PC-9 (cell line): Measurements from ENCODE around the gene DES. TPM values are rescaled to one million over a fixed set of nuclear protein-coding genes. Genes with fewer than 3 reads are reported as not detected.

Experiments
- BruUV-seq: library from RNA; stranded (reverse); fragments of 400-500 nt; replicated peaks from 2 replicates; lab custom pipeline; 2021; lab: Mats Ljungman, UMichigan
- CTCF ChIA-PET: fragments of 300-600 bp; sonication (Branson Sonifier 250); formaldehyde crosslinking; loops from one replicate; lab custom pipeline; 2022; ENCODE audit warnings: antibody characterized with exemption; lab: Charles Lee
- POLR2A ChIA-PET: fragments of 300-600 bp; sonication (Branson Sonifier 250); formaldehyde crosslinking; loops from one replicate; lab custom pipeline; 2022; ENCODE audit warnings: antibody characterized with exemption; ENCODE audit not compliant: unreplicated experiment; lab: Charles Lee
- DNase-seq, 2 experiments: peaks; one replicate each; pipeline versions ENCODE4 v3.0.0 to v3.0.0-alpha.2; 2015 to 2022; ENCODE audit warnings: mixed read lengths in 1 of 2
- H2AFZ ChIP-seq: fragments of 200-600 bp; sonication (generic); 2 replicates; pipeline ENCODE4 v1.8.1; 2017; ENCODE audit warnings: antibody characterized with exemption
- H3F3A ChIP-seq: fragments of 200-600 bp; sonication (generic); 2 replicates; pipeline ENCODE4 v1.8.1; 2017; ENCODE audit warnings: antibody characterized with exemption, mild to moderate bottlenecking, low read depth; ENCODE audit not compliant: insufficient read depth
- H3K27ac ChIP-seq: fragments of 200-600 bp; sonication (generic); 2 replicates; pipeline ENCODE4 v1.6.1; 2016; ENCODE audit warnings: mixed run types
- H3K27me3 ChIP-seq: fragments of 200-600 bp; sonication (generic); 2 replicates; pipeline ENCODE4 v1.6.1; 2016; ENCODE audit warnings: low read depth, mixed run types; ENCODE audit not compliant: insufficient read depth
- H3K36me3 ChIP-seq: fragments of 200-600 bp; sonication (generic); 2 replicates; pipeline ENCODE4 v1.6.1; 2016; ENCODE audit warnings: low read depth, mixed run types
- H3K4me1 ChIP-seq: fragments of 200-600 bp; sonication (generic); replicated peaks from 2 replicates; pipeline ENCODE4 v1.6.1; 2016; ENCODE audit warnings: mixed run types; ENCODE audit not compliant: insufficient read depth
- H3K4me2 ChIP-seq: fragments of 200-600 bp; sonication (generic); 2 replicates; pipeline ENCODE4 v1.6.1; 2017; ENCODE audit warnings: mixed run types
- H3K4me3 ChIP-seq: fragments of 200-600 bp; sonication (generic); 2 replicates; pipeline ENCODE4 v1.6.1; 2016; ENCODE audit warnings: mixed run types
- H3K79me2 ChIP-seq: fragments of 200-600 bp; sonication (generic); 2 replicates; pipeline ENCODE4 v1.6.1; 2017; ENCODE audit warnings: low read depth, mixed run types
- H3K9me2 ChIP-seq: fragments of 200-600 bp; sonication (generic); 2 replicates; pipeline ENCODE4 v1.8.1; 2017; ENCODE audit warnings: mild to moderate bottlenecking; ENCODE audit not compliant: insufficient read depth
- H3K9me3 ChIP-seq: fragments of 200-600 bp; sonication (generic); 2 replicates; pipeline ENCODE4 v1.8.1; 2016; ENCODE audit warnings: low read depth; ENCODE audit not compliant: insufficient read depth
- H4K20me1 ChIP-seq: fragments of 200-600 bp; sonication (generic); 2 replicates; pipeline ENCODE4 v1.8.1; 2017; ENCODE audit not compliant: insufficient read depth
- CTCF ChIP-seq: fragments of 200-600 bp; sonication (generic); conservative IDR thresholded peaks from 2 replicates; pipeline ENCODE4 v1.6.1; 2017; ENCODE audit warnings: mixed run types, antibody characterized with exemption, mild to moderate bottlenecking, moderate library complexity
- EZH2 ChIP-seq: fragments of 200-600 bp; sonication (generic); IDR thresholded peaks from 2 replicates; pipeline ENCODE4 v1.8.0; 2017; ENCODE audit warnings: antibody characterized with exemption, low read depth
- intact Hi-C: fragments of 100-400 bp; cut with micrococcal nuclease; formaldehyde crosslinking; loops from one replicate; pipeline ENCODE4 v1.10.0; 2022; ENCODE audit not compliant: unreplicated experiment
- total RNA-seq: library from RNA; stranded (reverse); gene quantifications from 2 replicates; pipeline ENCODE4 v1.2.3, GENCODE V29; 2021

Gene DES
- total RNA-seq, 1 experiment from 2014 or later: not detected

- no peak overlapping the region for H2AFZ ChIP-seq
- no peaks in the 10 kb centered on the region for H3K36me3 ChIP-seq
- no peak for DNase-seq
- TF ChIP-seq EZH2: no peak
- no peak for TF ChIP-seq CTCF
- ChIA-PET POLR2A (no interaction called here), CTCF (no interaction called here)
- intact Hi-C loops: no loop called here
- no peak overlapping the region for H3K27ac ChIP-seq
- H3K4me3 ChIP-seq: no peak overlapping the region
- H3F3A ChIP-seq: peaks cover 6% of the 10 kb centered on the region; the same call in 1 of the 2 replicates
- no peaks in the 10 kb centered on the region for H3K79me2 ChIP-seq
- no peaks in the 10 kb centered on the region for H3K27me3 ChIP-seq
- H3K9me3 ChIP-seq: no peaks in the 10 kb centered on the region
- no peaks in the 10 kb centered on the region for H3K9me2 ChIP-seq
- H3K4me1 ChIP-seq: no peaks in the 10 kb centered on the region
- H3K4me2 ChIP-seq: no peak overlapping the region
- BruUV-seq: no TSS peak
- no peaks in the 10 kb centered on the region; the same call in 1 of the 2 replicates for H4K20me1 ChIP-seq
These were observed 50.4 kb downstream of the DES start for GRCh38 chr2:219468410-219469185.

- no peak overlapping the region for H3K4me2 ChIP-seq
- H3K27me3 ChIP-seq: no peaks in the 10 kb centered on the region
- H2AFZ ChIP-seq: no peak overlapping the region
- H4K20me1 ChIP-seq: no peaks in the 10 kb centered on the region; the same call in 1 of the 2 replicates
- no peak overlapping the region for H3K4me3 ChIP-seq
- H3K9me3 ChIP-seq: no peaks in the 10 kb centered on the region
- H3K27ac ChIP-seq: no peak overlapping the region
- no peaks in the 10 kb centered on the region for H3K9me2 ChIP-seq
- H3K36me3 ChIP-seq: no peaks in the 10 kb centered on the region
- TF ChIP-seq CTCF (no peak), EZH2 (no peak)
- H3K4me1 ChIP-seq: no peaks in the 10 kb centered on the region
- ChIA-PET POLR2A (no interaction called here), CTCF (no interaction called here)
- no TSS peak for BruUV-seq
- peak in 1 of 2 experiments; percentile 35 for DNase-seq
- intact Hi-C loops: no loop called here
- no peaks in the 10 kb centered on the region for H3K79me2 ChIP-seq
- peaks cover 6% of the 10 kb centered on the region; the same call in 1 of the 2 replicates for H3F3A ChIP-seq
These were observed 51.1 kb downstream of the DES start for GRCh38 chr2:219469186-219469724.

- H3K27me3 ChIP-seq: no peaks in the 10 kb centered on the region
- intact Hi-C loops: no loop called here
- H3K9me2 ChIP-seq: no peaks in the 10 kb centered on the region
- BruUV-seq: no TSS peak
- H2AFZ ChIP-seq: no peak overlapping the region
- CTCF ChIA-PET: no interaction called here
- H3K36me3 ChIP-seq: no peaks in the 10 kb centered on the region
- no peak overlapping the region for H3K27ac ChIP-seq
- TF ChIP-seq EZH2 (no peak), CTCF (no peak)
- H3K4me1 ChIP-seq: no peaks in the 10 kb centered on the region
- H3K9me3 ChIP-seq: no peaks in the 10 kb centered on the region
- no peak overlapping the region for H3K4me2 ChIP-seq
- POLR2A ChIA-PET: no interaction called here
- no peaks in the 10 kb centered on the region; the same call in 1 of the 2 replicates for H4K20me1 ChIP-seq
- no peak overlapping the region for H3K4me3 ChIP-seq
- H3K79me2 ChIP-seq: no peaks in the 10 kb centered on the region
- no peak for DNase-seq
- peaks cover 6% of the 10 kb centered on the region; the same call in 1 of the 2 replicates for H3F3A ChIP-seq
These were observed 52.3 kb downstream of the DES start for GRCh38 chr2:219470429-219470828.
